SKM-1 (cell line): Measurements from ENCODE around the gene CHRDL1.

Experiments
- DNase-seq: peaks from one replicate; lab custom pipeline; 2025; ENCODE audit not compliant: unreplicated experiment; lab: John Stamatoyannopoulos, UW

The CHRDL1 gene

DNA sequence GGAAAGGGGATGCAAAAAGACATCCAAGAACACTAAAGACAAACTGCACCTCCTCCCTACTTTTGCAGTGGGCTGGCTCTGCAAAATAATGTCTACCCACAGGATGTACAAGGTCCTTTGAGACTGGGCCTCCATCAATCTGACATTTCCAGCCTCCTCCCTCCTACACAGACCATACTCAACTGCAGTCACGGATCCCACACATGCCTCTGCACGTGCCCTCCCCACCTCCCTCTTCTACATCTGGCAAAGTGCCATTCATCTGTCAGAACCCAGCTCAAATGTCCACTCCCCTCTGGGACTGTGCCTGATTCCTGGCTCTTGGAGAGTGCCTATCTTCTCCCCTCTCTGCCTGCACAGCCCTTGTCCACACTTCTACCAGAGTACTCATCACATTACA lies 50.3 kb downstream of the CHRDL1 start:
- no peak for DNase-seq

DNA sequence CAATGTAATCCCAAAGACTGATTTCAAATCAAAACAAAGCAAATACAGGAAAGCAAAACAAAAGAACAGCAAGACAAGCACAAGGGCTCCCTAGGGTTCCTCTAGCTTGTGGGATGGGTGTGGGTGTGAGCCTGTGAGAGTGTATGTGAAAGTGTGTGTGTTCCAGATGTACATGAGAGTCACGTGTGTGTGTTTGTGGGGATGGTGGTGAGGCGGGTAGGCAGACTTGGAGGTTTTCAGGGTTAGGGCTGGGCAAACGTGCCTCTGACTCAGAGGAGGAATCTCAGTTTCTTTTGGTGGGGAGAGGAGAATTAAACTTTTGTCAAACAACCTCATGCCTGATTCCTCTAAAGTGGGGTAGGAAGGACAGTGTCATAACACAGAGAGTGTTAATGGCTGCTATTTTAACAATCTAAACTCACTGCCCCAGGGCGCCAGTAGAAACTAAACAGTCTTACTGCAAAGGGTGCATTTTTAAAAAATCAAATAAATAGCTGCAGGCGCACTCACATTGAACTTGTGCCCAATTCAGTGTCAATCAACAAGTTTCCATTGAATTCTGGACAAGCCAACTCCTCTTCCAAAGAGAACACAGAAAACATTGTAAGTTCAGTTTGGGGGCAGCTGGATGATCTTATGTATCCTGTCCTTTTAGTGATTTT lies 51.8 kb downstream of the CHRDL1 start:
- no peak for DNase-seq

GRCh38 chrX:110741213-110741796 lies 54.3 kb downstream of the CHRDL1 start:
- no peak for DNase-seq

DNA sequence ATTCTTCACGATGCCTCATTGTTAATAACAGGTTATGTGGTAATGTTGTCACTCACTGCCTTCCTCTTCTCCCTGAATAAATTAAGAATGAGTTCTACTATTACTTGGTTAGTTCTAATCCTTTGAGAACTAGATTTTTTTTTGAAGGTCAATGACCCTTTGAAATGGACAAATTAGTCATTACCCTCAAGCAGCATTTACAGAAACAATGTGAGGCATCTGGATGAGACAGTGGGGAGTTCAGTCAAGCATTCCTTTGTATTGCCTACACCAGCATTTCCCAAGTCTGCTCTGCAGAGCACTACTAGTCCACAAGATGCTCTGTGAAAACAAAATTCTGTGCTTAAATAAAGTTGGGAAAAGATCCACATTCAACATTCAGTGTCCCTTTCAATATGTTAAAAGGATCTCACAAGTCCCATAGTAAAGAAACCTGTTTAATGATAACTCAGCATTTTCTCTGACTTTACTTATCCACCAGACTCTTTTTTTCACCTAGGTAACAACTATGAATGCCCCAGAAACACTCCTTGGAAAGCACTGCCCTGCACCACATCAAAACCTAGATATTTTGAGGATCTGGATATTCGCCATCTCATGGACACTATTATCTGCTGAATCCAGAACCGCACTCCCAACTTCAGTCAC lies 60.6 kb downstream of the CHRDL1 start:
- no peak for DNase-seq

DNA sequence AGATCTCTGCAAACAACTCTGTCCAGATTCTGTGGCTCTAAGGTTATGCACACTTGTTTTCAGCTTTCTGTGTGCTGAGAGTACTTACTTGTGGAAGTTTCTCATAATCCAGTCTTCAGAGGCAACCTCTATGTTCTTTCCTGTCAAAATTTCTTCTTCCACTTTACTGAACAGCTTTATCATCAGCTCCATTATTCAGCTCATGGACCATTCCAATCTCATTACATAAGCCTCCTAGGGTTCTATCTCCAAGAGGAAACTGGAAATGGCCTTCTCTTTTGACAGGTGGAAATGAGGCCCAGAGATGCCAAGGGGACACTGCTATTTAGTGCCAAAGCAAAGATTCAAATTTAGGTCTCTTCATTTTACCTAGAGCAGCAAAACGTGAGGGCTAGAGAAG lies 61.3 kb downstream of the CHRDL1 start:
- no peak for DNase-seq

- no peak for DNase-seq
Measured at GRCh38 chrX:110733166-110733565, 62.5 kb downstream of the CHRDL1 start.

- no peak for DNase-seq
Measured at GRCh38 chrX:110732266-110732665, 63.4 kb downstream of the CHRDL1 start.

DNA sequence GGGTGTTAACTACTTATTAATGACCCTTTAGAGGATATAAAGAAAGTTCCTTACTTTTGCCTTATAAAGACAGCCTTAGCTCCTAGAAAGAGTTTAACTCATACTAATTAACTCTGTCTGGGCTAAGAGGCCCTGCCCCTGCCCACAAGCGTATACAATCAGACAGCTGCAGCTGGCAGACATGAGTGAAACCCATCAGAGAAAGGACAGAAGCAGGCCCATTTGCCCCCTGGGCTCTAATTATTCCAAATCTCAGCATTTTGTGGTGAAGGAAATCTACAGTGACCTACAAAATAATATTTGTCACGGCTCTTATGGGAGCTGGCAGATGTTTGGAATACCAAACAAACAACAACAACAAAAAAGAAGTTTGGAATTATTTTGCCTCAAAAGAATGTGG lies 71.8 kb downstream of the CHRDL1 start:
- no peak for DNase-seq

GRCh38 chrX:110722135-110722534 lies 73.5 kb downstream of the CHRDL1 start:
- no peak for DNase-seq

GRCh38 chrX:110713666-110714065 lies 82.0 kb downstream of the CHRDL1 start:
- DNase-seq = no peak

- DNase-seq = no peak
Measured at GRCh38 chrX:110706446-110706845, 89.2 kb downstream of the CHRDL1 start.

GRCh38 chrX:110703641-110704040 lies 92.0 kb downstream of the CHRDL1 start:
- no peak for DNase-seq

DNA sequence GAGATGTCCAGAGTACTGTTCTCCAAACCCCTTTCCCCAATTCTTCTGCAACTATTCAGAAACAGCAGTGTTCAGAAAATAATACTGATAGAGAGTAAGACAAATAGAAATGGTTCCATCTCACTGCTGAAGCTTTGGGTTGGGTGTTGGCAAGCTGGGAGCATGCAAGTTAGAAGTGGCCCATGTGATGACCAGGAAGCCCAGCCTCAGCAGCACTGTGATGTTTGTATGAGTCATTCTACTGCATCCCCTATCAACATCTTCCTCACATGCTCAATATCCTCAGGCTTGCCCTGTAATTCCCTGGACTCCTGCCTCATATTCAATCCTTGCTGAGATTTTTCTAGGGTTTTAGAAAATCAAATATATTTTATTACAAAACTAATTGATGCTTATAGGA lies 96.5 kb downstream of the CHRDL1 start:
- no peak for DNase-seq

GRCh38 chrX:110698696-110699095 lies 96.9 kb downstream of the CHRDL1 start:
- no peak for DNase-seq

DNA sequence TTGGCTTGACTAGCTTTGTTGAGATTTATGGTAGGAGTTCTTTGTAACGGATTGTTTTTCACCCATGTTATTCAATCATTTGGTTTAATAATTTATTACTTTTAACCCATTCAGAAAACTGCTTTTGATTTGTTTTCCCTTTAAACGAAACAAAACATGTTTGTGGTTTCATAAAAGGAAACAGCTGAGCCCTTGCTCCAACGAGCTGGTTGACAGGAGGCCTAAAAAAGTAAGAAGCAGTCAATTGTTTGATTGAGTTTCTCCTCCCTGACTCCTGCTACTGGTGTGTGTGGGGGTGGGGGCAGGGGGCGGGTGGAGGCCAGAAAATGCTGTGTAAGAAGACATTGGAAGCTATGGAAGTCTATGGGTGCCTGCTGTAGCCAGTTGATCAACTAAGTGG lies 102.8 kb downstream of the CHRDL1 start:
- DNase-seq = no peak

GRCh38 chrX:110691446-110691845 lies 104.2 kb downstream of the CHRDL1 start:
- DNase-seq = no peak

DNA sequence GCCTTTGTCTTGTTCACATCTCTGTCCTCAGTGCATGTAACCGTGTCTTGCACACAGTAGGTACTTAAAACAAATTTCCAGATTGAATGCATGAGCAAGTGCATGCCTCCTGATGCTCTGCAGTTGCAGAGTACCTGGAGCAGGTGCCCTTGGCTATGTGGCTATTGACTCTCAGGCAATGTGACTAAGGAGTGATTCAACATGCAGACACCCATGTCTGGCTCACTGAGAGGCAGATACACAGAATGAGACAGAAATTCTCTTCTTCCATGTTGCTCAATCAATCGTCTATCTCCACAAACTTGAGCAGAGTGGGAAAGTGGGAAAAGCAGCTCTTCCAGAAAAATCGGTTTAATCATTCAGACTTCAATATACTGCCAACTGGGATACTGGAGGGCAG lies 111.0 kb downstream of the CHRDL1 start:
- DNase-seq = no peak

GRCh38 chrX:110683925-110684324 lies 111.7 kb downstream of the CHRDL1 start:
- DNase-seq = no peak

GRCh38 chrX:110678591-110678990 lies 117.0 kb downstream of the CHRDL1 start:
- DNase-seq = no peak

GRCh38 chrX:110675886-110676285 lies 119.7 kb downstream of the CHRDL1 start:
- DNase-seq = no peak

DNA sequence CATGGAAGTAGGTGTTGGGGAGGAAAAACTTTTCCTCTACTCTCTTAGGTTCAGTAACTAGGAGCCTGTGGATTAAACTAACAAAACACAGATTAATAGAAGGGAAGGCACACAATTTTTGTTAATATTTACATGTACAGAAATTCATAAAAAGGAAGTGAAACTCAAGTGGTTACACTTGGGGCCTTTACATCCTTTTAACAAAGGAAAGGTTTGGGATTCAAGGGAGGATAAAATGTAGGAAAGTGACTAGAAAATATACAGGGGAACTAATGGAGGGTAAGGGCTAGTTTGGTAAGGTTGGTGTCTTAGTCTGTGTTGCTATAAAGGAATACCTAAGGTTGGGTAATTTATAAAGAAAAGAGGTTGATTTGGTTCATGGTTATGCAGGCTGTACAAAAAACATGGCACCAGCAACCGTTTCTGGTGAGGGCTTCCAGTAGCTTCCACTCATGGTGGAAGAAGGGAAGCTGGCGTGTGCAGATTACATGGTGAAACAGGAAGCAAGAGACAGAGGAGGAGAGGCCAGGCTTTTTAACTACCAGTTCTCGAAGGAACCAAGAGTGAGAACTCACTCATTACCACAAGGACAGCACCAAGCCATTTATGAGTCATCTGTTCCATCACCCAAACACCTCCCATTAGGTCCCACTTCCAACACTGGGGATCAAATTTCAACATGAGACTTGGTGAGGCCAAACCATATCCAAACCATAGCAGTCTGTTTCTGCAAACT lies 124.4 kb downstream of the CHRDL1 start:
- no peak for DNase-seq

DNA sequence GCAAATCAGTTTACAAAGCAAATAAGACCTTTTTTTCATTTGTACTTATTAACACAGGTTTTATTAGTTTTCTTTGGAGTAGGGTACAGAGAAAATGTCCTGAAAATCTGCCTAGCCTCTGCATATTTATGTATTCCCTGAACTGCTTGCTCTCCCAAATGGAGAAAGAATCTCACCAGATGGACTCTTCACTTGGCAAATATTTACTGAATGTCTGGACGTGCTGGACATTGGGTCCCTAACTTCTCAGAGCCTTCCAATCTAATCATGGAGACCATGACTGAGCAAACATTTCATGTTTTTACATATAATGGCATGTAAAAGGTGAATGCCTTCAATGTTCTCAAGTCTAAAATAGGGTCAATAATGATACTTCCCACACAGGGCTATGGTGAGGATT lies 126.0 kb downstream of the CHRDL1 start:
- DNase-seq = no peak
